NT2/D1 (cell line): Measurements from ENCODE around the gene NACA2.
"Not testable (repeated sequence)": the region's sequence is repeated elsewhere in the genome, so short reads cannot be mapped to it uniquely, and the experiment has no call there.

Experiments used
- DNase-seq: peaks from one replicate; pipeline ENCODE4 v3.0.0-alpha.2; 2011; ENCODE audit warnings: low read depth, low spot score
- H3K27me3 ChIP-seq: 2 replicates; pipeline ENCODE4 v1.6.0; 2011; ENCODE audit warnings: mild to moderate bottlenecking; ENCODE audit not compliant: insufficient read length, insufficient read depth
- H3K36me3 ChIP-seq: 2 replicates; pipeline ENCODE4 v1.6.1; 2011; ENCODE audit warnings: mild to moderate bottlenecking, low read length, mixed read lengths; ENCODE audit not compliant: insufficient read depth, insufficient read length
- H3K4me1 ChIP-seq: 2 replicates; pipeline ENCODE4 v1.5.1; 2011; ENCODE audit not compliant: insufficient read depth, insufficient read length
- H3K4me3 ChIP-seq: 2 replicates; pipeline ENCODE4 v1.5.1; 2011; ENCODE audit warnings: low read depth; ENCODE audit not compliant: insufficient read length
- H3K9ac ChIP-seq: 2 replicates; pipeline ENCODE4 v1.6.0; 2011; ENCODE audit warnings: low read depth; ENCODE audit not compliant: insufficient read length
- H3K9me3 ChIP-seq: 2 replicates; pipeline ENCODE4 v1.5.1; 2011; ENCODE audit warnings: mild to moderate bottlenecking, low read length; ENCODE audit not compliant: insufficient read depth
- SUZ12 ChIP-seq: IDR thresholded peaks from 2 replicates; pipeline ENCODE4 v1.6.1; 2011; ENCODE audit not compliant: insufficient read length, insufficient read depth; ENCODE audit errors: extremely low read depth
- YY1 ChIP-seq: IDR thresholded peaks from 2 replicates; pipeline ENCODE4 v1.6.1; 2011; ENCODE audit not compliant: insufficient read length, insufficient read depth
- ZNF274 ChIP-seq: IDR thresholded peaks from 2 replicates; pipeline ENCODE4 v1.6.1; 2011; ENCODE audit warnings: mild to moderate bottlenecking, low read depth, low read length

Gene NACA2

DNA sequence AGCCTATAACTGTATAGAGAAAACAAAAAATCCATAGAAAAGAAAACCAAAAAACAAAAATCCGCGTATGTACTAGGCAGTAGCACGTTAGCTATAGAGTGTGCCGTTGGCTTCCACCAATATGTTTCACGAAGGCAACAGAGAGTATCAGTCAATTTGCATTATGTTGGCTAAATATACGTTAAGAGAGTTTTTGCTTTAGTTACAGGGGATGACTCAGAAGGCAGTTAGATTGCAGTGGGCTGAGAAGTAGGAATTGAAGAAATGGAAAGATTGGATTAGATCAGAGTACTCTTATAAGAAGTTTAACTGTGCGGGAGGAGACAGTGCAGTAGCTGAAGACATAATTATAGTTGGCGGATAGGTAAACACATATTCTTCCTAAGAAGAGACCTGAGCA is 911 bp upstream of the NACA2 start:
- no peak for TF ChIP-seq ZNF274
- no peak for TF ChIP-seq SUZ12
- H3K9me3 ChIP-seq = no peaks in the 10 kb centered on the region
- no peaks in the 10 kb centered on the region for H3K4me1 ChIP-seq
- no peak for DNase-seq
- no peak overlapping the region for H3K4me3 ChIP-seq
- no peak overlapping the region for H3K9ac ChIP-seq
- no peaks in the 10 kb centered on the region for H3K36me3 ChIP-seq
- H3K27me3 ChIP-seq = no peaks in the 10 kb centered on the region

DNA sequence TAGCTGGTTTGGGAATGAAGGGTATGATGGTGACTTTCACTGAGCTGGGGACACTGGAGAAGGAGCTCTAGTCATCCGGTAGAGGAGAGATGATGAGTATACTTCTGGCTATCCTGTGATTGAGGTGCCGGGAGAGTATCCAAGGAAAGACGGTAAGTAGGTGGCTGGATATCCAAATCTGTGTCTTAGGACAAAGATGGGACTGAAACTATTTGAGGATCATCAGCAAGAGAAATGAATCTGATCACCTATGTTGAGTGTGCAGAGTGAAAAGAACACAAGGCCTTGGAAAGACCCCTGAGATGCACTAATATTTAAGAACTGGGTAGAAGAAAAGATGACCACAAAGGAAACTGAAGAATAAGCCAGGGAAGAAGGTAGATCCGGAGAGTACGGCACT is 1.0 kb downstream of the NACA2 start:
- H3K36me3 ChIP-seq = no peaks in the 10 kb centered on the region
- no peaks in the 10 kb centered on the region for H3K9me3 ChIP-seq
- no peaks in the 10 kb centered on the region for H3K4me1 ChIP-seq
- no peak overlapping the region for H3K4me3 ChIP-seq
- no peak overlapping the region for H3K9ac ChIP-seq
- DNase-seq = no peak
- H3K27me3 ChIP-seq = no peaks in the 10 kb centered on the region
- no peak for TF ChIP-seq YY1
- TF ChIP-seq ZNF274 = no peak
- TF ChIP-seq SUZ12 = no peak

DNA sequence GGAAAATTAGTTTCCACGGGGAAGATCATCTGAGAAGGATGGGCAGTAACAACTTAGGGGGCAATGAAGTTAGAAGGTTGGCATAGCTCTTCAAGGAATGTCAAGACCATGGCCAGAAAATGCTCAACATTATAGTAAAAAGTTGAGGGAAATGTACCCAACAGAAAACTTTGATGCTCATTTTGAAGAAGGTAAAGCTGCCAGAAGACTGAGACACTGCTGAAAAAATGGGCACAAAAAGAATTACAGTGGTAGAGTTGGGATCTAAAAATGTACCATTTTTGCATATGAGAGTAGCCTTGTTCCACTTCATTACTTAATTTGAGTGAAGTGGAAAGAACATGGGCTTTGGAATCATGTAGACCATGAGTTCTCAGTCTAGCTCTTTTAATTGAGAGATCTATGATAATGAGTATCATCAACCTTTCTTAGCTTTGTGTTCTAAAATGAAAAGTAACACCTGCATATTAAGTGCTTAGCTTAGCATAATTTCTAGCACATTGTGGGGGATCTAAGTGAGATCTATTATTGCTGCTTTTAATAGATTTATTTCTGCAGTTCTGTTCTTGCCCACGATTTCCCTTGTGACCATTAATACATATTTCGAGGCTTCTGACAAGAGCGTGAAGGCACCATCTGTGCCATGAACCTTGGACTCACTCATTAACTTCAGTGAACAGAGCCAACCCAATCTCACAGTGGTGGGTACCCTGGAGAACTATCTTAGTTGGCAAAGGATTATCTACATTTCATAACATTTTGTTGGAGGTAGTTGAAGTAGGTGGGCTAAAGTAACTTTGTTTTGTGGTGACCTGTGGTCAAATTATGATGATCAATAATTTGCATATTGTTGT is 3.0 kb downstream of the NACA2 start:
- no peaks in the 10 kb centered on the region for H3K4me1 ChIP-seq
- H3K36me3 ChIP-seq = no peaks in the 10 kb centered on the region
- H3K9me3 ChIP-seq = no peaks in the 10 kb centered on the region
- TF ChIP-seq YY1 (no peak), ZNF274 (no peak), SUZ12 (no peak)
- no peaks in the 10 kb centered on the region for H3K27me3 ChIP-seq
- DNase-seq = no peak
- no peak overlapping the region for H3K9ac ChIP-seq
- H3K4me3 ChIP-seq = no peak overlapping the region

DNA sequence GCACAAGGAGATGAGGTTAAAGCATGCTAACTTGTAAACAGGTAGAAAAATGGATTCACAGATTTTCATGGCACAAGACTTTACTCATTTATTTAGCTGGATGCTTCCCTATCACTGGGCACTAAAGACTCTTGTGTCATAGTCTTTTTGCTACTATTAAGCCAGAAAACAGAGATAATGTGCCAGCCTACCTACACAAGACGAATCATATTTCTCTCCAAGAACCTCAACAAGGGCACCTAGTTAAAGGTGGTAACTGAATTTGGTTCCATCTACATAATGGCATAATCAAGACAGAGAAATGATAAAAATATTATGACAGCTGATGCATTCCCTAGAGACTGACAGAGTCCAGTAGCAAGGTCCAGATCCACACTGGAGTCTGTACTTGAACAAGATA is 3.8 kb downstream of the NACA2 start:
- no peak for TF ChIP-seq ZNF274
- no peak for TF ChIP-seq SUZ12
- TF ChIP-seq YY1 = no peak
- no peak for DNase-seq
- Histone ChIP-seq H3K9ac (no peak overlapping the region), H3K36me3 (no peaks in the 10 kb centered on the region), H3K9me3 (no peaks in the 10 kb centered on the region), H3K4me1 (no peaks in the 10 kb centered on the region), H3K4me3 (no peak overlapping the region), H3K27me3 (no peaks in the 10 kb centered on the region)

DNA sequence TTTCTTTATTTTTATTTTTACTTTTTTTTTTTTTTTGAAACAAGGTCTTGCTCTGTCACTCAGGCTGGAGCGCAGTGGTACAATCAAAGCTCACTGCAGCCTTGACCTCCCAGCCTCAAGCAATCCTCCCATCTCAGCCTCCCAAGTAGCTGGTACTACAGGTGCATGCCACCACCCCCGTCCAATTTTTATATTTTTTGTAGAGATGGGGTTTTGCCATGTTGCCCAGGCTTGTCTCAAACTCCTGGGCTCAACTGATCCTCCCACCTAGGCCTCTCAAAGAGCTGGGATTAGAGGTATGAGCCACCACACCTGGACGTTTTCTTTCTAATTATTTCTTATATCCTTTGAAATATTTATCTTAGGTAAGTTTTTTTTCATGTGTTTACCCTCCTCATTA is 4.4 kb downstream of the NACA2 start:
- not testable (repeated sequence) for H3K4me1 ChIP-seq, H3K4me3 ChIP-seq, H3K9me3 ChIP-seq, H3K36me3 ChIP-seq, H3K27me3 ChIP-seq, H3K9ac ChIP-seq, DNase-seq

DNA sequence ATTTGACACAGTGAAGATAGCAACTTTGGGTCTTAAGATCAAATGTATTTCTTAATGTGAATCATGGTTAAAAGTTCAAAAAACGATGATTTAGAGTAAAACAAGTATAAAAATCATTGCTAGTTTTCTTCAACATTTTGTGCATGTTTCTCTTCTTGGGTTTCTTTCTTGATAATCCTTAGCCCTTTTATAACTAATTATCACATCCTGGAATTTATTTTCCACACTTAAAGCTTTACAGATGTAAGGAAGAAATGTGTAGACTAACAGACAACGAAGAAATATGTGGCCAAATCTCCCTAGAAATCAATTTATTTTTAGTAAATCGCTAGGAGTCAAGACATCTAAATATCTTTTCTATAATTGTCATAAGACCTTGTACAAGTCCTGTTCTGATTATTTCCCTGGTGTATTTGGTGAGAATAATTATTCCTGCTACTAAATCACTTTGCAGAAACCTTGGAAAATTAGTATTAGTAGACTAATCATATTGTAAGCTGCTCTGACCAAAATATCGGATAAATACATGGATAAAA is 4.9 kb downstream of the NACA2 start:
- Histone ChIP-seq H3K4me3 (no peak overlapping the region), H3K36me3 (no peaks in the 10 kb centered on the region), H3K4me1 (no peaks in the 10 kb centered on the region), H3K27me3 (no peaks in the 10 kb centered on the region), H3K9me3 (no peaks in the 10 kb centered on the region), H3K9ac (no peak overlapping the region)
- TF ChIP-seq YY1 = no peak
- no peak for TF ChIP-seq ZNF274
- no peak for TF ChIP-seq SUZ12
- no peak for DNase-seq

DNA sequence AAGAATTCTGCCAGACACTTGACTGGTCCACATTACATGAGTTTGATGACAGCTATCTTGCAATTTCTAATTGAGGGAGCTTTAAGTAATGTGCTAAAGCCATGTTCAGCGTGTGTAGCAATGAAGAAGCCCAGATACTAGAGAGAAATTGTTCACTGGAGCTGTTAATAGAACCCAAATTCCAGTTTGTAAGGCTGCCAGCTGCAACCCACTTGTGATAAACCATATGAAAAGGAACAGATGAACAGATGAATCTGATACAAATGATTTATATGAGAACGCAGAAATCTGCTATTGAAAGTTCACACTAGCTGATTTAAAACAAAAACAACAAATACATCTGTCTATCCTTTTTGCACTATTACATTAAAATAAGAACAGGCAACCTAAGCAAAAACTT is 6.2 kb downstream of the NACA2 start:
- Histone ChIP-seq H3K9me3 (no peaks in the 10 kb centered on the region), H3K27me3 (no peaks in the 10 kb centered on the region), H3K4me3 (no peak overlapping the region), H3K9ac (no peak overlapping the region), H3K36me3 (no peaks in the 10 kb centered on the region), H3K4me1 (no peaks in the 10 kb centered on the region)
- no peak for TF ChIP-seq ZNF274
- no peak for DNase-seq

DNA sequence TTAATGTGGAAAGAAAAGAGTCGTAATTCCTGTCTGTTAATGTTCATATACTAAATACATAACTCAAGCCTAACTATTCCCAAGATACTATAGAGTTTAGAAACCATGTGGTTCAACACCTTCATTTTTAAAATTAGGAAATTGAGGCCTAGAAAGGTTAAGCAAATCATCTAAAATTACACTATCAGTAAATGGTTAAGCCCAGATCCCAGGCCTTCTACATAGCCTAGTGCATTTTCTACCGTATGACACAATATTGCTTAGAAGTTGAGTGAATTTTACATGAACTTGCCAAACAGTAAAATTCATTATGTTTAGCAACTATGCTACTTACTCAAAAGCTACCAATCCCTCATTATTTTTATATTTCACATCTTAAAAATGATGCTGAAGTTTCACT is 6.8 kb downstream of the NACA2 start:
- Histone ChIP-seq H3K9me3 (no peaks in the 10 kb centered on the region), H3K27me3 (no peaks in the 10 kb centered on the region), H3K36me3 (no peaks in the 10 kb centered on the region), H3K9ac (no peak overlapping the region), H3K4me1 (no peaks in the 10 kb centered on the region), H3K4me3 (no peak overlapping the region)
- DNase-seq = no peak
- TF ChIP-seq YY1 (no peak), SUZ12 (no peak), ZNF274 (no peak)
